ENCODE data around the gene NELL1.

Gene NELL1

GRCh38 chr11:21560466-21560975 lies 891.1 kb downstream of the NELL1 start:
- DNase-seq (ENCODE audit: low read depth in 2 of 2) = no peak

GRCh38 chr11:21561581-21561980 lies 892.2 kb downstream of the NELL1 start:
- DNase-seq (ENCODE audit: low read depth in 2 of 2) = peak; percentile 25 to 31

DNA sequence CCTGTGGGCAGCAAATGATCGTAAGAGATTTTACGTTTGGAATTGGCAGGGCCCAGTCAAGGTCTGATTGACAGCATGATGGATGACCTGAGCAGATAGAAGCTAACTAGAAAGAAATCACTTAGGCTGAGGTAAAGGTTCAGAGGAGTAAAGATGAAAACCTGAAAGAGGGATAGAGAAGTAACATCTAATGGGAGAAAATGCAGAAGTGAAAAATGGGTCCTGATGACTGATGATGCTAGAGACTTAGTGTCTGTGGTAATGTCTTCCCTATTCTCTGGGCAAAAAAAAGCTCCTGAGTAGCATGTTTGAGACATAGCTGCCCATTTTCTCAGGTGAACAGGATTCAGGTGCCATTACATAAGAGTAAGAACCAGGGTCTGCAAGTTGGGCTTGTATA lies 894.7 kb downstream of the NELL1 start:
- DNase-seq (ENCODE audit: low read depth in 2 of 2) = no peak

DNA sequence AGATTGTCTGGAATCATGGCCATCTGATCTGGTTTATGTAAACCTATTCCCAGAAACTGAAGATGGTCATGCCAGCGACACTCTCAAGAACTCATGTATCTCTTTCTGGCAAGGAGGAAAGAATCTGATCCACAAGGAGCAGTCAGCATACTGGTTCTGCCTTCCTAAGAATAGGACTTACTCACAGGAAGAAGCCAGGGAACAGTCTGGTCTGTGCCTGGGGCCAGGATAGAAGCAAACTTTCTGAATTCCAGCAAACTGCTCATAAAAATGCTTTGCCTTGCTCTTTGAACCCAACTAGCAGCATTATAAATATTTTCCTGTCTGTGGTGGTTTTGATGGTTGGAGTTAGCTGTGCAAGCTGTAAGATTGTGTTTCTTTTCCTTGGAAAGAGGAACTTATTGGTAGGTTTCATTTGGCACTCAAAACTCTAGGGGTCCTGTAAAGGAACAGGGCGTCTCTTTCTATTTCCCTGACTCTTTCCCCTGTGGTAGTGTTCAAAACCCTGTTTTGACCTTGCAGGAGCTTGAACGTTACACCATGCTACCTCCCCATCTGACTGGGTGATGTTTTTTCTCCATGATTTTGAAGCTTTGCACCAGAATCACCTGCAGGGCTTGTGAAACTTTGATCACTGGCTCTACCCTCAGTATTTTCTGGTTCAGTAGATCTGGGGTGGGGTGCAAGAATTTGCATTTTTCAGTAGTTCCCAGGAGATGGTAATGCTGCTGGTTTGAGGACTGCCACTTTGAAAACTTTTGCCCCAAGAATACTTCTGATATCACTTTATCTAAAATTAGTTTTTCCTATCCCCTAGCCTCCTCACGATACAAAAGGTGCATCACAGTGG lies 895.7 kb downstream of the NELL1 start:
- no peak for DNase-seq (ENCODE audit: low read depth in 2 of 2)

DNA sequence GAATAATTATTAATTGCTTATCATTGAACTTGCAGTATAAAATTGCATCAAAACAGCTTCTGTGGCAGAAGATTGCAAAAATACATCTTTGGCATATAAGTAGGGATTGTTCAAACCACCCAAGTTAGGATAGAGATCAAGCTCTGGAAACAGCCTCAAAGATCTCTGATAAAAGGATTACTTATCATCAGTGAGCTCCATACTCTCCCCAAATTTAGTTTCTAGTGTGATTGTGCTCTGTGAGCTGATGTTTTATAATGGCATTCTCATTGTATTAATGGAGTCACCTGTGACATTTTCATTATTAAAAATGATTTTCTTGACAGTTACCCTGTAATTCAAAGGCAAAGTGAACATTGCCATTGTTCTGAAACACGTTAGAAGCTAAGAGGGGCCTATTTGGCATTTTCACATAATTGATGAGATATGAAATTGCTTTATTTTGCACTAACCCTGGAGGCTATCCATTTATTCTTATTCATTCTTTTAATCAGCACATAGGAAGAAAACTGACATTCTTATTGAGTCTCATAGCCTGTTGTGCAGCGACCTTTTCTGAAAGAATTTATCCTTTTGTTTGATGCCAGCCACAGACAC lies 897.2 kb downstream of the NELL1 start:
- no peak for DNase-seq (ENCODE audit: low read depth in 2 of 2)

GRCh38 chr11:21567645-21568290 lies 898.4 kb downstream of the NELL1 start:
- no peak for DNase-seq (ENCODE audit: low read depth in 2 of 2)

DNA sequence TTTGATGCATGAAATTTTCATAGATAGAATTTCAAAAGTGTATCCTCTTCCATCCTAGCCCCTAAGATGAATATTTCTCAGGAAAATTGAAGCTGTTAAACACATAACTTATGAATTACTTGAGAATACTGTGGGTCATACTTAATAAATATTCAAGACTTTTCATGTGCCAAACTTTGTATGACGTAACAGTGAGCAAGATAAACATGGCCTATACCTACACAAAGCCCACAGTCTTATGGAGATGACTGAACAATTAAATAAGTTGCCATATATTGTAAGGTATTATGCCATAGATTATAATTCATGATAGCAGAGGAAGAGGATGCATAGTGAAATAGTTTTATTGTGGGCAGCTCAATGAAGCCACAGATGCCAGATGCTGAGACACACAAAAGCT lies 902.8 kb downstream of the NELL1 start:
- no peak for DNase-seq (ENCODE audit: low read depth in 2 of 2)

GRCh38 chr11:21582791-21583190 lies 913.4 kb downstream of the NELL1 start:
- no peak for DNase-seq (ENCODE audit: low read depth in 2 of 2)

DNA sequence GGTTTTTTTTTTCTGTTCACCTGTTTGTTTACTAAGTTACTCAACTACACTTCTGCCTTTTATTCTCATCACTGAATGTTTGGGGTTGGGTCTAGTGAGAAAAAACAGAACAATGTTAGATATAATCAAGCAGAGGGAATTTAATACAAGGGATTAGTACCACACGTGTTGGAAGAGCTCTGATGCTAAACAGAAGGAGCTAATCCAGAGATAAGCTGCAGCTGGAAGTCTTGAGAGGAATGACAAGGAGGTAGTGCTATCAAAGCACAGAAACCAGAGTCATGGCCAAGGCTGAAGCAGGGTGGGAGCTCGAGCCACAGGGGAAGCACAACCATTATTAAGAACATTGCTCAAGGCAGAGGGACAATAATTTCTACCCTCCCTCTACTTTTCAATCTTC lies 919.4 kb downstream of the NELL1 start:
- DNase-seq (ENCODE audit: low read depth in 2 of 2) = no peak

GRCh38 chr11:21602699-21603098 lies 933.3 kb downstream of the NELL1 start:
- no peak for DNase-seq (ENCODE audit: low read depth in 2 of 2)

GRCh38 chr11:21603886-21604285 lies 934.5 kb downstream of the NELL1 start:
- no peak for DNase-seq (ENCODE audit: low read depth in 2 of 2)

GRCh38 chr11:21604564-21604963 lies 935.2 kb downstream of the NELL1 start:
- DNase-seq (ENCODE audit: low read depth in 2 of 2) = no peak

DNA sequence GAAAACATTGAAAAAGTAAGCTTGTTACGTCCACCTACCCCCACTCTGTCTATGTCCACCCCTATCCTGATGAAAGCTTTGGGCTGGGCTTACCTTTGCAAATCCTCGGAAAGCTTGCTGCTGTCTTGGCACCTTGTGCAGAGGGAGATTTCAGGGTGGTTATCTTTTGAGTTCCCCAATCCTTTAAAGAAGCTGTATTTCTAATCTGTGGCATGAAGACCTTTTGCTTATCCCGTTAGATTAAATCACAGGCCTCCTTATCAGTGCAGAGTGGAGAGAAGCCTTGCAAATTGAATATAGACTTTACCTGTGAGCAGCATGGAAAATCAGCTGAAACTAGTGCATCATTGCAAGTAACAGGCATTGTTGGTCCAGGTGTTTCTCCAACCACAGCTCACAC lies 942.9 kb downstream of the NELL1 start:
- no peak for DNase-seq (ENCODE audit: low read depth in 2 of 2)

- no peak for DNase-seq (ENCODE audit: low read depth in 2 of 2)
Observed at GRCh38 chr11:21614961-21615360, 945.6 kb downstream of the NELL1 start.

DNA sequence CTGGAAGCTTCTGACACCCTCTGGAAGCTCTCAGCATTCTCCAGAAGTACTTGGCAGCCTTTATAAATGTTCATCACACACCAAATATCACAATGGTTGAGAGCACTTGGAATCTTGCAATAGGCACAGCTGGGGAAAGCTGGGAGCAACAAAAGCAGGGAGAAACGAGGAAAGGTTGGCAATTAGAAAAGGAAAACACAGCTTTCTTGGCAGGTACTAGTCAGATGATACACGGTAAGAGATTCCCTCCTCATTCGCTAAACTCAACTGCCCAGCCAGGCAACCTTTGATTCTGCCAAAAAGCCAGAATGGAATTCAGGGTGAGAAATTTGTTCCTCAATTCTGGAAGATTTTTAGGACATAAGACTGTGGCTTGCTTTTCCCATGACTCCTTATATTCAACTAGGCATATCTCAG lies 946.6 kb downstream of the NELL1 start:
- no peak for DNase-seq (ENCODE audit: low read depth in 2 of 2)

DNA sequence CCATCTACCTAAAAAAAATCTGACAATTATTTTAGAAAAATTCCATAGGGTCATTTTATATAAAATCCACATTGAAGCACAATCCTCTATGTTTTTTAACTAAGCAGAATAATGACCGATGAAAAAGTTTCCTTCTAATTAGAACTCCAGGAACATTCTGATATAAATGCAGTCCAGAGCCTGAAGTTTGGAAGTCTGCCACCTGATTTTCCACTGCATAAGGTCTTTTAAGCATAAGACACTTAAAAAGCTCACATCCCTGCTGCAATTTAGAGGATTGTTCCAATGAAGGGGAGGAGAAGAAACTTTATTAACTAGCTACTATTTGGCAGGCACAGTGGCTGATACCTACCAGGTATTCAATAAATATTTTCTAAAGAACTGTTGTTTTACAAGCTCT lies 953.2 kb downstream of the NELL1 start:
- DNase-seq (ENCODE audit: low read depth in 2 of 2) = no peak

GRCh38 chr11:21622995-21623394 lies 953.6 kb downstream of the NELL1 start:
- no peak for DNase-seq (ENCODE audit: low read depth in 2 of 2)

Measured in fibroblast of skin of left biceps (primary cell).